SK-N-MC (cell line): ENCODE measurements around the gene CD93.

ENCODE experiments used
- EZH2 ChIP-seq: fragments of 200-600 bp; sonication (generic); IDR thresholded peaks from one replicate; pipeline ENCODE4 v1.6.1; 2017; ENCODE audit warnings: antibody characterized with exemption
- FOXP2 ChIP-seq: optimal IDR thresholded peaks from 2 replicates; pipeline ENCODE3; 2011; ENCODE audit warnings: mild to moderate bottlenecking, moderate library complexity; ENCODE audit not compliant: insufficient read depth; ENCODE audit errors: extremely low read length, control extremely low read depth
- POLR2AphosphoS5 ChIP-seq: IDR thresholded peaks from 2 replicates; pipeline ENCODE4 v1.6.1; 2012; ENCODE audit warnings: mild to moderate bottlenecking, low read depth, low read length, borderline replicate concordance

- no peak for TF ChIP-seq EZH2
- no peak for TF ChIP-seq POLR2AphosphoS5
- no peak for TF ChIP-seq FOXP2
Measured at GRCh38 chr20:23114018-23114417, 27.9 kb upstream of the CD93 start.
